Testis (tissue), 2 donors: ENCODE measurements around the gene ZBTB20.

ENCODE experiments used
- POLR2A ChIP-seq: fragments of 450-650 bp; IDR thresholded peaks from one replicate; pipeline ENCODE4 v1.6.1; 2017; ENCODE audit warnings: antibody characterized with exemption, mild to moderate bottlenecking, moderate library complexity
- TF ChIP-seq, protein P1 (sequence below), 3 experiments: fragments of 450-650 bp in 2 of 3; fragments of 200-600 bp in 1 of 3; sonication (generic) in 1 of 3; IDR thresholded peaks; one replicate each; pipeline ENCODE4 v1.5.1; 2016 to 2019; ENCODE audit warnings: antibody characterized with exemption in 3 of 3, mild to moderate bottlenecking in 2 of 3, moderate library complexity in 1 of 3

GRCh38 chr3:114893361-114893760 lies 253.7 kb downstream of the ZBTB20 start:
- no peak for TF ChIP-seq POLR2A
- TF ChIP-seq, protein P1, sequence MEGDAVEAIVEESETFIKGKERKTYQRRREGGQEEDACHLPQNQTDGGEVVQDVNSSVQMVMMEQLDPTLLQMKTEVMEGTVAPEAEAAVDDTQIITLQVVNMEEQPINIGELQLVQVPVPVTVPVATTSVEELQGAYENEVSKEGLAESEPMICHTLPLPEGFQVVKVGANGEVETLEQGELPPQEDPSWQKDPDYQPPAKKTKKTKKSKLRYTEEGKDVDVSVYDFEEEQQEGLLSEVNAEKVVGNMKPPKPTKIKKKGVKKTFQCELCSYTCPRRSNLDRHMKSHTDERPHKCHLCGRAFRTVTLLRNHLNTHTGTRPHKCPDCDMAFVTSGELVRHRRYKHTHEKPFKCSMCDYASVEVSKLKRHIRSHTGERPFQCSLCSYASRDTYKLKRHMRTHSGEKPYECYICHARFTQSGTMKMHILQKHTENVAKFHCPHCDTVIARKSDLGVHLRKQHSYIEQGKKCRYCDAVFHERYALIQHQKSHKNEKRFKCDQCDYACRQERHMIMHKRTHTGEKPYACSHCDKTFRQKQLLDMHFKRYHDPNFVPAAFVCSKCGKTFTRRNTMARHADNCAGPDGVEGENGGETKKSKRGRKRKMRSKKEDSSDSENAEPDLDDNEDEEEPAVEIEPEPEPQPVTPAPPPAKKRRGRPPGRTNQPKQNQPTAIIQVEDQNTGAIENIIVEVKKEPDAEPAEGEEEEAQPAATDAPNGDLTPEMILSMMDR (IDR thresholded peaks at IDR 0.05): no peak
